ENCODE data around the gene HOXA11.

The HOXA11 gene

GRCh38 chr7:27194002-27194352 lies 8.9 kb upstream of the HOXA11 start:
- no peak for DNase-seq (ENCODE audit: low read depth in 1 of 2, low spot score in 1 of 2)

GRCh38 chr7:27193335-27194001 lies 8.4 kb upstream of the HOXA11 start:
- no peak for DNase-seq (ENCODE audit: low read depth in 1 of 2, low spot score in 1 of 2)

- DNase-seq (ENCODE audit: low read depth in 1 of 2, low spot score in 1 of 2): no peak
Measured at GRCh38 chr7:27192546-27193334, 7.7 kb upstream of the HOXA11 start.

DNA sequence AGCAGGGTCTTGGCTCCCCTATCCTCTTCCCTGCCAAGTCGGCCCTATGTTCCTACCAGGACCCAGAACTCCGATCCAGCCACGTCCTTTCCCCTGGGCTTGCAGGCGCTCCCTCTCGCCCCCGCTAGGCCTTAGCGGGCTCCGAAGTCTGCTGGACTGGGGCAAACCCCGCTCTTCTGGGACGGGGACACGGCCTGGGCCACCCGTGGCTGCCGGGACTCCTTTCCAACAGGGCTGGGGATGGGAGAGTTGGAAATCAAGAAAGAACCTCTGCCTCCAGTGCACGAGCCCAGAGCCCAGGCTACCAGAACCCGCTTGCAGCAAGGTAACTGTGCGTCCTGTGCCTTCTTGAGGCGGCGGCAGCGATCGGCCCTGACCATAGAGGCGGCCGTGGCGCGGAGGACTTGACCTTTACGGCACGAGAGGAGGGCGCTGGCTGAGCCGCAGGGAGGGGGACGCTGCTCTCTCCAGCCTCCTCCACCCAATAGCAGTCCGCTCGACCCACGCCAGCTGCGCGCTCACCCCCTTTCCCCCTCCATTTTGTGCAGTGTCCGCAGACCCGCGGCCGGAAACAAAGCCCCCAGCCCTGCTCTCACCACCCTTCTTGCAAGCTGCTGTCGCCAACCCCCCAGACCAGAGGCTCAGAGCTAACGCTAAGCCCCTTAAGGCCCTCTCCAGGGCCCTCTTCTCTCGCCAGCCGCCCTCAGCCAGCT lies 7.0 kb upstream of the HOXA11 start:
- no peak for DNase-seq (ENCODE audit: low read depth in 1 of 2, low spot score in 1 of 2)

DNA sequence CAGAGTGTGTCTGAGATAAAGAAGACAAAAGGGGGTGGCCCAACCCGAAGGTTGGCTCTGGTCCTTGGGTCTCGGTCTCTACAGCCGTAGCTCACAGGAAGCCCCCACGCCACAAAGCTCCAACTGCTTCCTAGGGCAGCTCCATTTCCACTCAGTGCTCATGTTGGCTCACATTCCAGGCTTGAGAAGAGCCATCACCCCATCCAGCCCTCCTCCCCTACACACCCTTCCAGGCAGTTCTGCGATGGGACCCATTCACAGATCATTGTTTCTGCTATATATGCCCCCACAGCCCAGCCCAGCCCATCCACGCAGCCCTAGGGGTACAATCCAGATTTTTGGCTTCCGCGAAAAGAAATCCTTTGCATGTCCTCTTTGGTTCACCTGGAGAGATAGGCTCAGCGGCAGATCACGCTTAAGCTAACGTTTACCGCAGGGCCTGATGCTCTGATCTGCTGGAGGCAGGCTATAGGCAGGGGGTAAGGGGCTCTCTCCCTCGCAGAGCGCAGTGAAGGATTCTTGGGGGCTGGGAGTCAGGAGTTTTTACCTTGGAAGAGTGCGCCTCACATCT lies 6.2 kb upstream of the HOXA11 start:
- no peak for DNase-seq (ENCODE audit: low read depth in 1 of 2, low spot score in 1 of 2)

DNA sequence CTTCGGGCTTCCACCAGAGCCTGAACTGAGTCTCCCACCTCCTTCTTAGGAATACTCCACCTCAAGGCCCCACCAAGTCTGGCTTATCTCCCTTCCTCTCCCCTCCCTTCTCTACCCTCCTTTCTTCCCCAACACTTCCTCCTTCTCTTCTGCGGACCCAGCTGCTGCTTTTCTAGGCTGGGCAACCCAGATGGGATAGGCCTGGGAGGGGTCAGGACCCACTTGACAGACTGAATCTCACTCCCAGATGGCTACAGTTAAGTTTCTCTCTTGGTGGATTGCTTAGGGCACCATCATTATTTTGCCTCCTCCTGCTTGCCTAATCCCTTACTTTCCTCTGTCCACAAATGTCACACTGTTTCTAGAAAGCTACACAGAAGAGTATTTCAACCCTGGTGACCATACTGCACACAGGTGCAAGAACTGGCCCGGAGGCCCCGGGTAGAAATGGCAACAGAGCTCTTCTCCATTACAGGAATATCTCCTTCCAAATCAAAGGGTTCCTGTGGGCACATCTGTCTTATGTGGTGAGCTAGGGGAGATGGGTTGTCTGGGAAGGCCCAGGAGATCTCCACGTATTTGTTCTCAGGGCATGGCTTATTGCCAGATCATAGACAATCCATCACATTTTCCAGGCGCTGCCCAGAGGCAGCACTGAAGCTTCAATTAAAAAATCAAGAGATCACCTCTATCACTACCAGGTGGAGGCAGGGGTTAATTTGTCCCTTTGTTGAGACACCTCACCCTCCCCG lies 5.1 kb upstream of the HOXA11 start:
- DNase-seq (ENCODE audit: low read depth in 1 of 2, low spot score in 1 of 2): no peak

GRCh38 chr7:27189295-27189996 lies 4.4 kb upstream of the HOXA11 start:
- DNase-seq (ENCODE audit: low read depth in 1 of 2, low spot score in 1 of 2): peak in 1 of 2 donors; percentile 0

DNA sequence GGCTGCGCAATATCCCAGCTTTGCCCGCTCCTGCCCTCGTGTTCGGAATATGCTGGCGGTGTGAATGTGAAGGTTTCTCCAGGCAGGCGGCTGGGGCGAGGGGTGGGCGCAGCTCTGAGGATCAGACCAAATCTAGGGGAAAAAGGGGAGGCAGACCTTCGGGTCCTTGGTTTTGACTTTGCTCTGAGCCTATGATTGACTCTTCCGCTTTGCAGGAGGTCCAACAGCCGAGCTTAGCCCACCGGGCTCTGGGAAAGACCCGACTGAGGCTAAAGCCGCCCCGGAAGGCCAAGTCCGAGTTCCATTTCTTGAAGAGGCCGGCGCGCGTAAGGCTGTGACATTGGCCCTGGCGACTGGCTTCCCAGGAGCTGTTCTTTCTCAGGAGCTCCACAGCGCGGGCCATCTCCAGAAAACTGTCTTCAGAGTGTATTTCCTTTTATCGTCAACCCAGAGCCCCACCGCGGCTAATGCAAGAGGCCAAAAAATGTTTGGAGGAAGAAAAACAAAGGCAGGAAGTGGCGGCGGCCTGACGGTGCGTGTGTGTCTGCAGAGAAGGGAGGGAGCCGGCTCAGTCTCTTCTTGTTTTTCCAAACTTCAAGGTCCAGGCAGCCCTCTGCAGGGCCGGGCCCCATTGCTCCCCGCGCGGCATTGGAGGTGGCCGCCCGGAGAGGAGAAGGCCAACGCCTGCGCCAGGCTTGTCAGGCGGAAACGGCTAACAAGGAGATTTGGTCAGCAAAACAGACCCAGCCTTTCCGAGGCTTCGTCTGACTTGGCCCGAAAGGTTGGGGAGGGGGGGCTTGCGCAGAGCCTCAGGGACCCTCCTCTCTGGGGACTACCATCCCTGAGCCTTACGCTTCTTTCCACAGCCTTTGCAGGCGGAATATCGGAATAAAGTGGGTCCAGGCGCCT lies 3.6 kb upstream of the HOXA11 start:
- DNase-seq (ENCODE audit: low read depth in 1 of 2, low spot score in 1 of 2): peak in 1 of 2 donors; percentile 4

DNA sequence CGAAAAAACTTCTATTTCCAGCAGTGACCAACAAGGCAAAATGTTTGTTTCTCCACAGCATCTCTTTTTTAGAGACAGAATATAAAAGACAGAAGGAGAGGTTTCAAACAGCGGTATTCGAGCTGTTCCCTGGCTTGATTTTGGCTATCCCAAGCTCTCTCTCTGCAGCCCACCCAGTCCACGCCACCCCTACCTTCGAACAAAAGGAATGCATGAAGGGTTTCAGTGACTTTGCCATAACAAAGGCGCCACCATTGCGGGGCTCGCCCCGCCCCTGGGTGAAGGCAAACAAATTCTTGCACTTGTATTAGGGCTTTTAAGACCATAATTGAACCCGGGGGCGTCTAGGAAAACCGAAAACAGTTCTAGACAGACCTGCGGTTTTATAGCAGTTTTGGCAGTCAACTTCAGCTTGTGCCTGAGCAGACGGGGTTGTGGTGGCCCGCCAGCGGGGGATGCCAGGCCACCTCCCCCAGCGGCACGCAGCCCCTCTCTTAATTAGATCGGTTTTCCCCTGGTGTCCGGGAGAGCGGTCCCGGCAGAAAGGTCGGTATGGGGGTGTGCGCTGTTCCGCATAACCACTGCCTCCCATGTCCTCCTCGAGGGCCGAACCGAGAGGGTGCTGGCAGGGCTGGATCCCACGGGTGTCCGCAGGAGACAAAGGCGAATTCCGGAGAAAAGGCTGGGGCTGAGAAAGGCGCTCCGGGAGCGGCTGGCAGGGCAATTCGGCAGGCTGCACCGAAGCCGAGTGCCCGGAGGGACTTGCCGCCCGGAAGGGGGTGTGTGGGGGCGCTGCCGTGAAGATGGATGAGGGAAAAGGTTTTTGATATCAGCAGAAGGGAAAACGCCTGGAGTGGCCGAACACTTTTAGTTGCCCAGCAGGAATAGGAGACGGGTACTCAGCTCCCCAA lies 2.7 kb upstream of the HOXA11 start:
- DNase-seq (ENCODE audit: low read depth in 1 of 2, low spot score in 1 of 2): no peak

DNA sequence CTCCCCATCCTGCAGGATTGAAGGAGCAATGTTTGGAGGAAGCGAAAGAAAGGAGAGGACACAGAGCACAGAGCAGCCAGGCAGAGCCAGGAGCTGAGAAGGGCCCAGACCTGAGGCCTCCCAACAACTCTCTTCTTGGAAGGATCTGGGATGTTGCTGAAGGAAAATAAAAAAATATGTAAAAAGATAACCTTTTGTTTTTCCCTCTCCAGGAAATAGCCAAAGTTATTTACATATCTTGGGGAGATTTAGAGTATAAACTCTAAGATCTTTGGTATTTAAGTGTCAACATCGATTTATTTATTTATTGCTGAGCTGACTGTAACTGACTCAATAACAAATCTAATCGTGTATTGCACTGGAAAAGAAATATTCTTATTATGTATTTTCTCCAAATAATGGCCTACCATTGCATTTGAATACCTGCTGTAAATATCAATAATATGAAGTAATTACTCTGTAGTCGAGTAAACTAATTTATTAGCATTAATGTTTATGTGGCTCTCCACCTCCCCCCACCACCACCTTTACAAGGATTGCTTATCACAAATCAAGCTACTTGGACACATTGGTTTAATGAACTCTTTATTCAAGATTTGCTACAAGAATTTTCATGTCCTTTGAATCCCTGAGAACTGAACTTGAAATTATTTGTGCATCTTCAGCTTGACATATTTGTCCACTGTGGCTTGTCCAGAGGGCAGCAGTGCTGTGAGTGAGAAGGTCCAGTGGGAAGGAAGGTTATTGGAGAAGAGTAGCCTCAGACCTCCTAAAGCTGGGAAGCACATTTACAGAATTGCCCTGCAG lies 1.8 kb upstream of the HOXA11 start:
- no peak for DNase-seq (ENCODE audit: low read depth in 1 of 2, low spot score in 1 of 2)

- no peak for DNase-seq (ENCODE audit: low read depth in 1 of 2, low spot score in 1 of 2)
Measured at GRCh38 chr7:27185854-27186667, 1.0 kb upstream of the HOXA11 start.

GRCh38 chr7:27184337-27185012 lies 557 bp downstream of the HOXA11 start:
- no peak for DNase-seq (ENCODE audit: low read depth in 1 of 2, low spot score in 1 of 2)

GRCh38 chr7:27183682-27184336 lies 1.2 kb downstream of the HOXA11 start:
- DNase-seq (ENCODE audit: low read depth in 1 of 2, low spot score in 1 of 2): peak in 1 of 2 donors; percentile 1

DNA sequence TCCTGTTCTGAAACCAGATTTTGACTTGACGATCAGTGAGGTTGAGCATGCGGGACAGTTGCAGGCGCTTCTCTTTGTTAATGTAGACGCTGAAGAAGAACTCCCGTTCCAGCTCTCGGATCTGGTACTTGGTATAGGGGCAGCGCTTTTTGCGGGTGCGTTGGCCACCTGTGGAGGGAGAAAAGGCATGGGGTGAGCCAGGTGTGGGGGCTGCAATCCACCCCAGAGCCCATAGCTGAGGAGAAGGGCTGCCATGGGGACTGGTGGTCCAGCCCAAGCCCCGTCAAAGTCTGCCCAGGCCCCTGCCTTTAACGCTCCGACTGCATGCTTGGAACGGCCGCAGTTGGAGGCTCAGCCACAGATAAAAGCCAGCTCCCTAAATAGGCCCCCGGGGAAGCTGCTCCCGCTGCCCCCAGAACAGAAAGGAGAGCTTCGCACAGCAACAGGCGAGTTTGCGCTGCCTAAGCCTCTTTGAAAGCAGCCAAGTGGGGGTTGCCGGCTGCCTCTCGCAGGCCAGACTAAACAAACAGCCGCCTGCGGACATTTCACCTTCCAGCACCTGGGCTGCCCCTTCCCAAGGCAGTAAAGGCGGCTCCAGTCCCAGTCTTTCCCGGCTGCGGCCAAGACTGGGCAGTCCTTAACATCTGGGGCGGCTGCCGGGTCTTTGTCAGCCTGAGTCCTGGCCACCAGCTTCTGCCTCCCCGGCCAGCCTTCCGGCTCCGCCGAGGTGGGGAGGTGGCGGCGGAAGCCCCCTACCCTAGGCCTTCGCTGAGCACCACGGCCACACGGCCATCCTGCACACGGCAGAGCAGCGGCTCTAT lies 2.0 kb downstream of the HOXA11 start:
- DNase-seq (ENCODE audit: low read depth in 1 of 2, low spot score in 1 of 2): peak in 1 of 2 donors; percentile 0
